ENCODE measurements around the gene CASP4. TPM values are rescaled to one million over a fixed set of nuclear protein-coding genes. Genes with fewer than 3 reads are reported as not detected.
A peak's percentile ranks its signal among the peaks of the same experiment; 100 is the strongest.

The CASP4 gene
- total RNA-seq, 1 experiment from 2014 or later = 92.7 TPM

DNA sequence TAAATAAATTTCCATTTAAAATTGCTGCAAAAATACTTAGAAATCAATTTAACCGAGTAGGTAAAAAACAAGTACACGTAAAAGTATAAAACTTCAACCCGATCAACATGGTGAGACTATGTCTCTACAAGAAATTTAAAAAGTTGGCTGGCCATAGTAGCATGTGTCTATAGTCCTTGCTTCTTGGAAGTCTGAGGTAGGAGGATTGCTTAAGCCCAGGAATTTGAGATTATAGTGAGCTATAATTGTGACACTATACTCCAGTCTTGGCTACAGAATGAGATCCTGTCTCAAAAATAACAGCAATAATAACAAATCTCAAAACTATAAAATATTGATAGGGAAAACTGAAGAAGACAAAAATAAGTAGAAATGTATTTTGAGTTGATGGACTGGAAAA is 11.1 kb downstream of the CASP4 start:
- Histone ChIP-seq H3K27ac (ENCODE audit: low read depth, low read length, poor library complexity, severe bottlenecking) (no peak overlapping the region), H3K9me3 (ENCODE audit: low read depth, low read length, poor library complexity, severe bottlenecking) (no peaks in the 10 kb centered on the region), H3K36me3 (ENCODE audit: insufficient read depth, low read length, poor library complexity, severe bottlenecking) (peaks cover 10% of the 10 kb centered on the region), H3K27me3 (replicated peaks; ENCODE audit: insufficient read depth, low read depth, low read length, poor library complexity) (no peaks in the 10 kb centered on the region), H3K4me3 (ENCODE audit: low read depth, low read length, poor library complexity, severe bottlenecking) (no peak overlapping the region), H3K4me1 (ENCODE audit: insufficient read depth, low read length, poor library complexity, severe bottlenecking) (peaks cover 7% of the 10 kb centered on the region)
- TF ChIP-seq, protein P1, sequence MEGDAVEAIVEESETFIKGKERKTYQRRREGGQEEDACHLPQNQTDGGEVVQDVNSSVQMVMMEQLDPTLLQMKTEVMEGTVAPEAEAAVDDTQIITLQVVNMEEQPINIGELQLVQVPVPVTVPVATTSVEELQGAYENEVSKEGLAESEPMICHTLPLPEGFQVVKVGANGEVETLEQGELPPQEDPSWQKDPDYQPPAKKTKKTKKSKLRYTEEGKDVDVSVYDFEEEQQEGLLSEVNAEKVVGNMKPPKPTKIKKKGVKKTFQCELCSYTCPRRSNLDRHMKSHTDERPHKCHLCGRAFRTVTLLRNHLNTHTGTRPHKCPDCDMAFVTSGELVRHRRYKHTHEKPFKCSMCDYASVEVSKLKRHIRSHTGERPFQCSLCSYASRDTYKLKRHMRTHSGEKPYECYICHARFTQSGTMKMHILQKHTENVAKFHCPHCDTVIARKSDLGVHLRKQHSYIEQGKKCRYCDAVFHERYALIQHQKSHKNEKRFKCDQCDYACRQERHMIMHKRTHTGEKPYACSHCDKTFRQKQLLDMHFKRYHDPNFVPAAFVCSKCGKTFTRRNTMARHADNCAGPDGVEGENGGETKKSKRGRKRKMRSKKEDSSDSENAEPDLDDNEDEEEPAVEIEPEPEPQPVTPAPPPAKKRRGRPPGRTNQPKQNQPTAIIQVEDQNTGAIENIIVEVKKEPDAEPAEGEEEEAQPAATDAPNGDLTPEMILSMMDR (conservative IDR thresholded peaks at IDR 0.05; ENCODE audit: low read depth, low read length) = no peak
- ChIA-PET CTCF (no interaction called here), POLR2A (ENCODE audit: low non-redundant PET) (no interaction called here)
- BruUV-seq (replicated peaks) = no TSS peak
- DNase-seq (ENCODE audit: low spot score) = no peak
- intact Hi-C loops (cut with micrococcal nuclease; ENCODE audit: unreplicated experiment) = no loop called here

DNA sequence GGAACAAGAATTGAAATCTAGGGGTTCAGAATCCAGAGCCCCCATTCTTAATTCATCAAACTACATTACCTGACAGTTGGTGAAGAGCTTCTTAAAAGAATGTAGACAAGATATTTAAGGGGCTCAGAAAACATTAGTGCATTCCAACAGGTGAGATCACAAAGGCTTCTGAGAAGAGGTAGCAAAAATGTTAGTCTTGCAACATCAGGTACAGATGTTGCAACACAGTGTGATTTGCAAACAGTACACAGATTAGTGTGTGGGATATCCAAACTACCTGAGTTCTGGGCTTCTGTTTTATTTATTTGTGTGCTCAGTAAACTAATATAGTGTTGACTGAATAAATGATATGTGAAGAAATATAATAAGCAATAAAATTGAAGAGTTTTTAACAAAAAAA is 11.8 kb downstream of the CASP4 start:
- H3K27me3 ChIP-seq (replicated peaks; ENCODE audit: insufficient read depth, low read depth, low read length, poor library complexity) = no peaks in the 10 kb centered on the region
- DNase-seq (ENCODE audit: low spot score) = no peak
- H3K36me3 ChIP-seq (ENCODE audit: insufficient read depth, low read length, poor library complexity, severe bottlenecking) = peaks cover 14% of the 10 kb centered on the region
- intact Hi-C loops (cut with micrococcal nuclease; ENCODE audit: unreplicated experiment) = no loop called here
- no peak for TF ChIP-seq EZH2 (IDR thresholded peaks at IDR 0.05; ENCODE audit: borderline replicate concordance, low read depth, low read length, poor library complexity, severe bottlenecking)
- TF ChIP-seq, protein P1 (conservative IDR thresholded peaks at IDR 0.05; ENCODE audit: low read depth, low read length) = no peak
- no TSS peak for BruUV-seq (replicated peaks)
- CTCF ChIA-PET = no interaction called here
- POLR2A ChIA-PET (ENCODE audit: low non-redundant PET) = no interaction called here
- no peak overlapping the region for H3K4me3 ChIP-seq (ENCODE audit: low read depth, low read length, poor library complexity, severe bottlenecking)
- H3K27ac ChIP-seq (ENCODE audit: low read depth, low read length, poor library complexity, severe bottlenecking) = no peak overlapping the region
- no peaks in the 10 kb centered on the region for H3K9me3 ChIP-seq (ENCODE audit: low read depth, low read length, poor library complexity, severe bottlenecking)
- peaks cover 7% of the 10 kb centered on the region for H3K4me1 ChIP-seq (ENCODE audit: insufficient read depth, low read length, poor library complexity, severe bottlenecking)

DNA sequence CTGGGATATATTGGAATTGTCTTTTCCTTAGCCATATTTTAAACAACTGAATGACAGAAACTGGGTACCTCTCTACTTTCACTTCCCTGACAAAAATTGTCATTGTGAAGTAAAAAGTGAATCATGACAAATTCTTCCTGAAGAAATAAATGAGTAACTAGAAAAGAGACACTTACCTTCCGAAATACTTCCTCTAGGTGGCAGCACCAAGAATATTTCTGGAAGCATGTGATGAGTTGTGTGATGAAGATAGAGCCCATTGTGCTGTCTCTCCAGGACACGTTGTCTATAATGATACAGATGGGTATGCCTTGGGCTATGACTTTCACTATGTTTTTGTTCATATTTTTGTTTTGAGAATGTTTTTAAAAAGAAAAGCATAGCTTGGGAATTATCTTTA is 21.5 kb downstream of the CASP4 start:
- ChIA-PET CTCF (no interaction called here), POLR2A (ENCODE audit: low non-redundant PET) (no interaction called here)
- Histone ChIP-seq H3K4me3 (ENCODE audit: low read depth, low read length, poor library complexity, severe bottlenecking) (no peak overlapping the region), H3K36me3 (ENCODE audit: insufficient read depth, low read length, poor library complexity, severe bottlenecking) (peaks cover 24% of the 10 kb centered on the region), H3K9me3 (ENCODE audit: low read depth, low read length, poor library complexity, severe bottlenecking) (no peaks in the 10 kb centered on the region), H3K27ac (ENCODE audit: low read depth, low read length, poor library complexity, severe bottlenecking) (no peak overlapping the region), H3K4me1 (ENCODE audit: insufficient read depth, low read length, poor library complexity, severe bottlenecking) (no peaks in the 10 kb centered on the region), H3K27me3 (replicated peaks; ENCODE audit: insufficient read depth, low read depth, low read length, poor library complexity) (no peaks in the 10 kb centered on the region)
- peak; percentile 84 for DNase-seq (ENCODE audit: low spot score)
- no TSS peak for BruUV-seq (replicated peaks)
- intact Hi-C loops (cut with micrococcal nuclease; ENCODE audit: unreplicated experiment) = loop anchor here (5.0 kb wide), 1 partner anchor 915 kb away; no protein-coding TSS in a partner anchor
- no peak for TF ChIP-seq EZH2 (IDR thresholded peaks at IDR 0.05; ENCODE audit: borderline replicate concordance, low read depth, low read length, poor library complexity, severe bottlenecking)
- TF ChIP-seq, protein P1 (conservative IDR thresholded peaks at IDR 0.05; ENCODE audit: low read depth, low read length) = peak; percentile 78
